BLaER1 treated with 17β-estradiol and CSF1 and Interleukin-3, amounts not matched to agents 10 nM and 100 nM (cell line): ENCODE results near the gene IGFBP2.

Source experiments
- H3K27ac ChIP-seq, 11 experiments: shearing (Covaris generic); formaldehyde crosslinking; 2 replicates each; pipeline ENCODE4 v1.8.1; 2022
- H3K27me3 ChIP-seq, 11 experiments: shearing (Covaris generic); formaldehyde crosslinking; 2 replicates each; pipeline ENCODE4 v1.8.1; 2022
- H3K36me3 ChIP-seq, 11 experiments: shearing (Covaris generic); formaldehyde crosslinking; 2 replicates each; pipeline ENCODE4 v1.8.1; 2022
- H3K4me1 ChIP-seq, 10 experiments: shearing (Covaris generic); formaldehyde crosslinking; 2 replicates each; pipeline ENCODE4 v1.8.1; 2022
- H3K4me2 ChIP-seq, 11 experiments: shearing (Covaris generic); formaldehyde crosslinking; 2 replicates each; pipeline ENCODE4 v1.8.1; 2022
- H3K4me3 ChIP-seq, 10 experiments: shearing (Covaris generic); formaldehyde crosslinking; 2 replicates each; pipeline ENCODE4 v1.8.1; 2022
- H3K9ac ChIP-seq, 11 experiments: shearing (Covaris generic); formaldehyde crosslinking; 2 replicates each; pipeline ENCODE4 v1.8.1; 2022
- H3K9me3 ChIP-seq, 11 experiments: shearing (Covaris generic); formaldehyde crosslinking; replicated peaks in 1 of 11; 2 replicates each; pipeline ENCODE4 v1.8.1; 2022
- H4K20me1 ChIP-seq, 11 experiments: shearing (Covaris generic); formaldehyde crosslinking; 2 replicates each; pipeline ENCODE4 v1.8.1; 2022
- Cebpa-rat ChIP-seq, 11 experiments: shearing (Covaris generic); IDR thresholded peaks; 2 replicates each; pipeline ENCODE4 v1.8.1; 2022

IGFBP2 gene

DNA sequence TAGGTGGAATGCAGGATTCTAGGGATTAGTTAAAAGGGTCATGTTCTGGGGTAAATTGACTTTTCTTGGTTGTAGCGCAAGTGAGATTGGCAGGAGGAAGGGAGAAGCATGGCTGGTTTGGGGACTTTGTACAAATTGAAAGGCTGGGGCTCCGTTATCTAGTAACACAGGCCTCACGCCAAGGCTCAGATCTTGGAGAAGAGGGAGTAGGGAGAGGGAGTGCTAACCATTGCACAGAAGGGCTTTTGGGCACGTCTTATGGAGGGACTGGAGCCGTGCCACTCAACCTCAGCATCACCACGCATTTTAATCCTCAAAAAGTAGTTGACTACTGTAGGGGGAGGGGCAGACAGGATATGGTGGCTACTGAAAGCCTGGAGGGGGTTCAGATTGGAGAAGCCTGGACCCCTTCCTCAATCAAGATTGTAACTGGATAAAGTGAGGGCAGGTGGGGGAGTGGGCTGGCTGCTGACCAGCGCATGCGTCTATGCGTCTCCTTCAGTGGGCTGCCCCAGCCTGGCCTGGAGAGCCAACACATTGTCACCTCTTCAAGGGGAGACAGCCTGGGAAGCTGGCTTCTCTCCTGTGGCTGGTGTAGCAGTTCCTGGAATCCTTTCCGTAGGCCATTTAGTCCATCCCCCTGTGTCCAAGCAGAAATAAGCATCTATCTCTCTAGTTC is 47.9 kb downstream of the IGFBP2 start:
- peaks cover 6 to 25% (median 10%) of the 10 kb centered on the region in 10 experiments; a peak in 18 of 20 replicates for H3K4me1 ChIP-seq
- peaks cover 0 to 44% (median 11%) of the 10 kb centered on the region in 11 experiments; a peak in 16 of 22 replicates for H3K27me3 ChIP-seq
- TF ChIP-seq Cebpa-rat (IDR thresholded peaks at IDR 0.05), result no peak
- no peak overlapping the region for H3K4me3 ChIP-seq
- H3K27ac ChIP-seq, result no peak overlapping the region
- no peaks in the 10 kb centered on the region; a peak in 4 of 22 replicates for H4K20me1 ChIP-seq
- no peaks in the 10 kb centered on the region for H3K36me3 ChIP-seq
- no peak overlapping the region for H3K9ac ChIP-seq
- H3K9me3 ChIP-seq, result no peaks in the 10 kb centered on the region
- H3K4me2 ChIP-seq, result peak overlapping the region in 2 of 11 experiments; percentile 50 to 56; a peak in 1 of 22 replicates

DNA sequence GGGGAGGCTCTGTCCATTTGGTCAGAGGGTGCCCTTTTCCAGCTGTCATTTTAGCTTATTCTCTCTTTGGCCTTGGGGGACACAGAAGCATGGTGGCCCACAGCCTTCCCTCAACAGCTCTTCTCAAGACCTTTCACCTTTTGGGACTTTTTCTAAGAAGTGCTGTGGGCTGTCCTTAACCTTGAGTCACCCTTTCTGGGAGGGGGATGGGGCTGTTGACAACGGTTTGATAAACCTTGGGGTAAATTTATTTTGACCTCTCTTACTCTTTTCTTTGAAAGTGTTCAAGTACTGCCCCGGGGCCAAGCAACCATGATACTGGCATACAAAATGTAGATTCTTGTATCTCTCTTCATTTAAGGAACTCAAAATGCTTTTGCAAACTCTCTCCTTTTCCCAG is 48.5 kb downstream of the IGFBP2 start:
- peak overlapping the region in 10 of 11 experiments; percentile 15 to 56 (median 34); a peak in 15 of 22 replicates for H3K4me2 ChIP-seq

DNA sequence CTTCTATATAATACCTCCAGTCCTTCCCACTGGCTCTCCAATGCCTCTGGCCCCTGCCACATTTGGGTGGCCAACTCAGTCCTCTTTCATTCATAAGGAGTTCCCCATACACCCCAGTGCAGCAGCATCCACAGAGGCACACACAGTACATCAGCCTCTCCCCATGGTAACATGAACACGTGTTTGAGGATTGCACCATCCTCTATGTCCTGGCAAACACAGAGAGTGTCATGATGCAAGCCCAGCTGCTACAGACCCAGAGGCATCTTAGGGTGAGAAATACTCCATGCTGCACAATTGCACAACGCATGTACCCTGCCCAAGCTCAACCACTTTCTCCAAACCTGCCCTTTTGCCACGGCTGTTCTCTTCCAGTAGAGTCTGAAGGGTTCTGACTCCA is 50.6 kb downstream of the IGFBP2 start:
- peak overlapping the region in 3 of 11 experiments; percentile 5 to 9 (median 8); a peak in 2 of 22 replicates for H3K4me2 ChIP-seq
- H3K4me3 ChIP-seq, result no peak overlapping the region
- peaks cover 0 to 1% (median 0%) of the 10 kb centered on the region in 11 experiments; a peak in 3 of 22 replicates for H4K20me1 ChIP-seq
- H3K9ac ChIP-seq, result no peak overlapping the region
- peaks cover 6 to 25% (median 10%) of the 10 kb centered on the region in 10 experiments; a peak in 18 of 20 replicates for H3K4me1 ChIP-seq
- H3K9me3 ChIP-seq, result no peaks in the 10 kb centered on the region
- no peaks in the 10 kb centered on the region for H3K36me3 ChIP-seq
- no peak overlapping the region for H3K27ac ChIP-seq
- H3K27me3 ChIP-seq, result peaks cover 6 to 64% (median 18%) of the 10 kb centered on the region in 11 experiments
- TF ChIP-seq Cebpa-rat (IDR thresholded peaks at IDR 0.05), result peak in 9 of 11 experiments; percentile 16 to 73 (median 61); a peak in 11 of 22 replicates

More for the DNA sequence above, 48.5 kb downstream of the IGFBP2 start:
- H3K9me3 ChIP-seq, result no peaks in the 10 kb centered on the region
- H3K4me3 ChIP-seq, result no peak overlapping the region
- no peaks in the 10 kb centered on the region for H3K36me3 ChIP-seq
- H3K27ac ChIP-seq, result no peak overlapping the region
- peaks cover 6 to 25% (median 10%) of the 10 kb centered on the region in 10 experiments; a peak in 18 of 20 replicates for H3K4me1 ChIP-seq
- H3K9ac ChIP-seq, result no peak overlapping the region
- no peaks in the 10 kb centered on the region; a peak in 4 of 22 replicates for H4K20me1 ChIP-seq
- no peak for TF ChIP-seq Cebpa-rat (IDR thresholded peaks at IDR 0.05)
- peaks cover 0 to 49% (median 8%) of the 10 kb centered on the region in 11 experiments; a peak in 13 of 22 replicates for H3K27me3 ChIP-seq

DNA sequence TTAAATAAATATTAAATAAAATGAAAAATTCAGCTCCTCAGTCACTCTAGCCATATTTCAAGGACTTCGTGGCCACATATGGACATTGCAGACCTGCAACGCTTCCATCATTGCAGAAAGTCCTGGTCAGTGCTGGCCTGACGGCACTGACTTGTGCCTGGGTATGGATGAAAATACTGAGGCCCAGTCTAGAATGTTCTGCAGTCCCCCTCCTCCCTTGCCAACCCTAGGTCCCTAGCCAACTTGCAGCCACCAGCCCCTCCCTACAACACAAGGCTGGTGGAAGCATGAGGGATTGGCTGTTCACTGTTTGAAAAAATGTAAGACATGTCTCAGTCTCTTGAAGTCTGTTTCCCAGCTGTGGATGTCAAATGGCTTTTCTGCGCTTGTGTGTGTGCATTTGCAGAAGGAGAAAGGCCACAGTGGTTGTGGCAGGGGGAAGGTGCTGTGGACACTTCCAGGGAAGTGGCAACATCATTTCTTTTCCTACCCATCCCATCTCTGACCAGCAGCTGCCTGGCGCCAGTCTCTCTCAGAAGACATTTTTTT is 52.2 kb downstream of the IGFBP2 start:
- Histone ChIP-seq H3K9ac (no peak overlapping the region), H3K36me3 (no peaks in the 10 kb centered on the region), H3K4me1 (peaks cover 6 to 25% (median 10%) of the 10 kb centered on the region in 10 experiments; a peak in 18 of 20 replicates), H3K4me2 (no peak overlapping the region), H3K9me3 (no peaks in the 10 kb centered on the region), H3K27me3 (peaks cover 22 to 75% (median 34%) of the 10 kb centered on the region in 11 experiments), H3K27ac (no peak overlapping the region), H3K4me3 (no peak overlapping the region), H4K20me1 (peaks cover 0 to 9% (median 0%) of the 10 kb centered on the region in 11 experiments; a peak in 4 of 22 replicates)
- TF ChIP-seq Cebpa-rat (IDR thresholded peaks at IDR 0.05), result no peak

DNA sequence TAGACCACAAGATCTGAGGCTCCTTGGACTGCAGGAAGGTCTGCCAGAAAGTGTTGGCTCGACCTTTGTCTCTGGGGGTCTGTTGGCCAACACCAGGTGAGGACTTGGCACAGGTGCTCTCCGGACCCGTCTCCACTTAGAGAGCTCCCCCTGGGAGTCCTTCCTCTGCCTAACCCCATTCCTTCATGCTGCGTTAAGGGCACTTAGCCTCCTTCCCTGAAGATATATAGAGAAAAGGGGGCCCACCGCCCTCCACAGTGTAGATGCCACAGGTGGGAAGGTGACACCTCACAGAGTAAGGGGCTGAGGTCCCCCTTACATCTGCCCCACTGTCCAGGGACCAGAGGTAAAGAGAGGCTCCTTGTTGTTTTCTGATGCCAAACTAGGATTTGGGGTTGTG is 53.9 kb downstream of the IGFBP2 start:
- peaks cover 37 to 79% (median 51%) of the 10 kb centered on the region in 11 experiments for H3K27me3 ChIP-seq

DNA sequence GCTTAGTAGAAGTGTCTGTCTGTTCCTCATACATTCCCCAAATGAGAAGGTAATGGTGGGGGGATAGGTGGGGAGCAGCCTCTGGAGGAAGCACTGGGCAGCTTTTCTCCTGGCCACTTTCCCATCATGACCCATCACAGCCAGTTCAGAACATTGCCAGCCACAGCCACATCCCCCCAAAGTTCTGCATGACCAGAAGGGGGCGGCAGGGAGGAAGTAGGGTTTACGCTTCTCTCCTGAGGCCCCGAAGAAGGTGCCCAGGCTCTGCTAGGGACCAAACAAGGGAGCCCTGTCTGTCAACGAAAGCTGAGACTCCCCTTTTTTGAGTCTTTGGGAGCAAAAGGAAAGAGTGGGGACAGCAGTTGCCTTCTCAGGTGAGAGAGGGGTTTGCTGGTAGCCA is 54.4 kb downstream of the IGFBP2 start:
- Histone ChIP-seq H3K9me3 (no peaks in the 10 kb centered on the region), H3K4me1 (peaks cover 8 to 20% (median 11%) of the 10 kb centered on the region in 10 experiments), H3K27me3 (peaks cover 42 to 84% (median 56%) of the 10 kb centered on the region in 11 experiments), H3K9ac (no peak overlapping the region), H3K4me2 (no peak overlapping the region), H4K20me1 (peaks cover 0 to 16% (median 8%) of the 10 kb centered on the region in 11 experiments; a peak in 13 of 22 replicates), H3K4me3 (no peak overlapping the region), H3K27ac (no peak overlapping the region), H3K36me3 (no peaks in the 10 kb centered on the region)
- no peak for TF ChIP-seq Cebpa-rat (IDR thresholded peaks at IDR 0.05)

More for the DNA sequence above, 53.9 kb downstream of the IGFBP2 start:
- H3K36me3 ChIP-seq, result no peaks in the 10 kb centered on the region
- H4K20me1 ChIP-seq, result peaks cover 0 to 11% (median 3%) of the 10 kb centered on the region in 11 experiments; a peak in 9 of 22 replicates
- H3K4me1 ChIP-seq, result peaks cover 5 to 20% (median 9%) of the 10 kb centered on the region in 10 experiments
- H3K9me3 ChIP-seq, result no peaks in the 10 kb centered on the region
- H3K4me2 ChIP-seq, result no peak overlapping the region
- no peak overlapping the region for H3K9ac ChIP-seq
- H3K27ac ChIP-seq, result no peak overlapping the region
- no peak for TF ChIP-seq Cebpa-rat (IDR thresholded peaks at IDR 0.05)
- H3K4me3 ChIP-seq, result no peak overlapping the region

DNA sequence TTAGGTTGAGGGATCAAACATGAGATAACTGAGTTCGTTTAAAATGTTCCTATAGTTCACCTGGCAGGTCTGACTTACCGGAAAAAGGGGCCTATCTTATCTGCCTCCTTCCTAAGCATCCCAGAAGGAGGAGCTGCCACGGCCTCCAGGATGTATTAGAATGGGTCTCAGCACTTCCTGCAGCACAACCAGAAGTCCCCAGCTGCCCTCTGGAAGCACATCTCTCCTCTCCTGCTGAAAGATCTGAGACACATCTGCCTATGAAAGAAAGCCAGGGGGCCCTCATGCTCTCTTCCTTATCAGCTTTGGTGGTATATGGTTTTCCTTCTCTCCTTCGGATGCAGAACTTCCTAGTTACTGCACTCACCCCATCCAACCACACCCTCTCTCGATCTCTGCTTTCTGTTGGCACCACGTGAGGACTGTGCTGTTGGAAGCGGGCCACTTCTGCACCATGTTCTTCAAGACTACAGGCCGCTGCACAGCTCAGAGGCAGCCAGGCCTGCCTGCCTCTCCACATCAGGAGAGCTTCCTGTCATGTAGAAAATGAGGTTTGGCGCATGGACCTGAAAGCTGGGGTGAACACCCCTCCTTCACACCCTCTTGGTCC is 55.6 kb downstream of the IGFBP2 start:
- Histone ChIP-seq H3K27me3 (peaks cover 54 to 85% (median 67%) of the 10 kb centered on the region in 11 experiments), H3K36me3 (no peaks in the 10 kb centered on the region), H4K20me1 (peaks cover 0 to 22% (median 12%) of the 10 kb centered on the region in 11 experiments; a peak in 14 of 22 replicates), H3K27ac (no peak overlapping the region), H3K4me1 (peaks cover 11 to 23% (median 18%) of the 10 kb centered on the region in 10 experiments), H3K4me3 (no peak overlapping the region), H3K4me2 (no peak overlapping the region), H3K9ac (no peak overlapping the region), H3K9me3 (no peaks in the 10 kb centered on the region)
- no peak for TF ChIP-seq Cebpa-rat (IDR thresholded peaks at IDR 0.05)

DNA sequence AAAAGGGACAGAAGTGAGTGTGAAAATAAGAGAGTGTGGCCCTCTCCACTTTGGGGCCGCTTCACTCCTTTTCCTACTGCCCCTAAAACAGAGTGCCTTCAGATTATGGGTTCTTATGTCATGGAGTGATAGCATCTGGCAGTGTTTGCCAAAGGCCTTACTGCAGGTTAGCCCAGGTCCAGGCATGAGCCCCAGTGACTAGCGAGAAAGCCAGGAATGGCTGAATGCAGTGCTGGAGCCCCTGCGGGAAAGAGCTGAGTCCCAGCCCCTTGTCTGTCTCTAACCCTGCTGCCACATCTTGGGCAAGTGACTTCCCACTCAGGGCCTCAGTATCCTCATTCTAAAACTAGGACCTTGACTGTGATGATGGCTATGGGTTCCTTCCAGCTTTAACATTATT is 56.2 kb downstream of the IGFBP2 start:
- H3K4me3 ChIP-seq, result no peak overlapping the region
- H3K27ac ChIP-seq, result no peak overlapping the region
- no peak overlapping the region for H3K9ac ChIP-seq

DNA sequence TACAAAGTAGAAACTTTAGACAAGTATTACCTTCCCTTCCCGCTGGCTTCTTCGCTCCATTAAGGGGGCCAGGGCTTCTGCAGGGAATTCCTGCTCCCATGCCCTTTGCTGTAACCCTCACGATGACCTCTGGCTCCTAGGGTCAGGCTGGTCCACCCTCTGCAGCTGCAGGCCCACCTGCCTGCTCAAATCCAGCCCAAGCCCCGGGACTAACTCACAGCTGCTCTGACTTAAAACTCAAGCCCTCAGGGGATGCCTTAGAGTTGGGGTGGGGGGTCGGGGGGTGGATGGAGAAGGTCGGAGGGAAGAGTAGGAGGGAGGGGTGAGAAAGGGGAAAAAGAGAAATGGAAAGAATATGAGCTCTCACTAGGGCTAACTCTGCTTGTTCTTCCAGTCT is 57.2 kb downstream of the IGFBP2 start:
- H3K27me3 ChIP-seq, result peaks cover 70 to 95% (median 81%) of the 10 kb centered on the region in 11 experiments
- no peaks in the 10 kb centered on the region for H3K9me3 ChIP-seq
- TF ChIP-seq Cebpa-rat (IDR thresholded peaks at IDR 0.05), result no peak
- H3K36me3 ChIP-seq, result no peaks in the 10 kb centered on the region
- H3K27ac ChIP-seq, result no peak overlapping the region
- no peak overlapping the region for H3K4me3 ChIP-seq
- H4K20me1 ChIP-seq, result peaks cover 0 to 38% (median 28%) of the 10 kb centered on the region in 11 experiments; a peak in 18 of 22 replicates
- H3K4me2 ChIP-seq, result no peak overlapping the region
- H3K4me1 ChIP-seq, result peaks cover 19 to 33% (median 27%) of the 10 kb centered on the region in 10 experiments
- H3K9ac ChIP-seq, result no peak overlapping the region

More for the DNA sequence above, 56.2 kb downstream of the IGFBP2 start:
- Histone ChIP-seq H3K4me2 (no peak overlapping the region), H3K4me1 (peaks cover 14 to 27% (median 22%) of the 10 kb centered on the region in 10 experiments), H3K9me3 (no peaks in the 10 kb centered on the region), H3K36me3 (no peaks in the 10 kb centered on the region), H4K20me1 (peaks cover 0 to 28% (median 18%) of the 10 kb centered on the region in 11 experiments; a peak in 18 of 22 replicates), H3K27me3 (peaks cover 60 to 87% (median 71%) of the 10 kb centered on the region in 11 experiments)
- TF ChIP-seq Cebpa-rat (IDR thresholded peaks at IDR 0.05), result no peak
